ENCODE data around the gene ZFYVE21.

Gene ZFYVE21

DNA sequence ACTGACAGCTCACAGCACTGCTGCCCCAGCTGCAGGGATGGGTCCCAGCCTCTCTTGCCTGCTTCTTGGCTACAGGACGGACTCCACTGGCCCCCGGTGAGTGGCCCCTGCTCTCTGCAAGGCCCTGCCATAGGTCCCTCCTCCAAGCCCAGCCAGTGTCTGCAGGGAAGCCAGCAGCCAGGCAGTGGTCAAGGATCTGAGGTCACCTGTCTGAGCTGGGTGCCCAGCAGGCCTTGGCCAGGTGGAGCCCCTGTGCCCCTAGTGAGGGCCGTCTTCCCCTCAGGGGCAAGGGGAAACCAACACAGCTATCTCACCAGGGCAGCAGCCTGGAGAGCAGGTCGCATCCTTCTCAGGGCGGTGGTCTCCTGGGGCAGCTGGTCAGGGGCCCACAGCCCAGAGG is 13.5 kb upstream of the ZFYVE21 start:
- no peak overlapping the region for H3K4me3 ChIP-seq (ENCODE audit: low read depth, low read length)
- no peak for DNase-seq (ENCODE audit: low read depth)
- TF ChIP-seq, protein P1, sequence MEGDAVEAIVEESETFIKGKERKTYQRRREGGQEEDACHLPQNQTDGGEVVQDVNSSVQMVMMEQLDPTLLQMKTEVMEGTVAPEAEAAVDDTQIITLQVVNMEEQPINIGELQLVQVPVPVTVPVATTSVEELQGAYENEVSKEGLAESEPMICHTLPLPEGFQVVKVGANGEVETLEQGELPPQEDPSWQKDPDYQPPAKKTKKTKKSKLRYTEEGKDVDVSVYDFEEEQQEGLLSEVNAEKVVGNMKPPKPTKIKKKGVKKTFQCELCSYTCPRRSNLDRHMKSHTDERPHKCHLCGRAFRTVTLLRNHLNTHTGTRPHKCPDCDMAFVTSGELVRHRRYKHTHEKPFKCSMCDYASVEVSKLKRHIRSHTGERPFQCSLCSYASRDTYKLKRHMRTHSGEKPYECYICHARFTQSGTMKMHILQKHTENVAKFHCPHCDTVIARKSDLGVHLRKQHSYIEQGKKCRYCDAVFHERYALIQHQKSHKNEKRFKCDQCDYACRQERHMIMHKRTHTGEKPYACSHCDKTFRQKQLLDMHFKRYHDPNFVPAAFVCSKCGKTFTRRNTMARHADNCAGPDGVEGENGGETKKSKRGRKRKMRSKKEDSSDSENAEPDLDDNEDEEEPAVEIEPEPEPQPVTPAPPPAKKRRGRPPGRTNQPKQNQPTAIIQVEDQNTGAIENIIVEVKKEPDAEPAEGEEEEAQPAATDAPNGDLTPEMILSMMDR (IDR thresholded peaks at IDR 0.05; ENCODE audit: low read depth, low read length, missing control alignments): no peak

- DNase-seq (ENCODE audit: low read depth): no peak
- H3K4me3 ChIP-seq (ENCODE audit: low read depth, low read length): no peak overlapping the region
- TF ChIP-seq, protein P1 (IDR thresholded peaks at IDR 0.05; ENCODE audit: low read depth, low read length, missing control alignments): no peak
These were observed 12.8 kb upstream of the ZFYVE21 start for GRCh38 chr14:103702497-103703432.

DNA sequence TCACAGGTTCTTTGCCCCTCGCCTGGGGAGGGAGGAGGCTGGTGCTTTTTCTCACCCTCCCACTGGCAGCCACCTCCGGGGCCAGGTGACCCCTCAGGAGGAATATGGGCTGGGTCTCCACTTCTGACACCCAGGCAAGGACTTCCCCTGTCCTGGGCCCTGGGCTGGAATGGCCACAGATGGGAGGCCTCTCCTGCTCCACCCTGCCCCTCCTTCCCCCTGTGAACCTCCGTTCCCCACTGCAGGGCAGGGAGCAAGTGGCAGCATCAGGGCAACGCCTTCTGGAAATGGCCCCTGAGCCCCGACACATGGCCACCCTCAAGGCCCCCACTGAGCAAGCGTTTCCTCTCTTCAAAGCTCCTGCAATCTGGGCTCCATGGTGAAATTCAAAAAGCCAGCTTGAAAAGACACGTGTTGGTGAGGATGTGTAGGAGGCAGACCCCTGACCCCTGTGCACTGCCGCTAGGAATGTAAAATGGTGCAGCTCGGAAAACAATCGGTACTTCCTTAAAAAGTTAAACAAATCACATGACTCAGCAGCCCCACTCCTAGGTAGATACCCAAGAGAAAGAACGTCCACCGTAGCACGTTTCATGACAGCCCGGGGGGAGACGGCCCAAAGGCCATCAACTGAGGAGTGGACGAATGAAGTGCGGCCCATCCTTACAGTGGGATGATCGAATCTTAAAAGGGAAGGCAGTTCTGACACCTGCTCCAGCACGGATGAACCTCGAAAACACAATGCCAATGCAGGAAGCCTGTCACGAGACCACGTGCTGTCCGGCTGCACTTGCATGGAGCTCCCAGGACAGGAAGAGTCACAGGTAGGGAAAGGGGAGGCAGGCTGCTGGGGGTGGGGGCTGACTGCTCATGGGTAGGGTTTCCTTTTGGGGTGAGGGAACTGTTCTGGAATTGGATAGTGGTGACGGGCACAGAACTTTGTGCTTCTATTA is 11.9 kb upstream of the ZFYVE21 start:
- no peak overlapping the region for H3K4me3 ChIP-seq (ENCODE audit: low read depth, low read length)
- TF ChIP-seq, protein P1 (IDR thresholded peaks at IDR 0.05; ENCODE audit: low read depth, low read length, missing control alignments): no peak
- no peak for DNase-seq (ENCODE audit: low read depth)

DNA sequence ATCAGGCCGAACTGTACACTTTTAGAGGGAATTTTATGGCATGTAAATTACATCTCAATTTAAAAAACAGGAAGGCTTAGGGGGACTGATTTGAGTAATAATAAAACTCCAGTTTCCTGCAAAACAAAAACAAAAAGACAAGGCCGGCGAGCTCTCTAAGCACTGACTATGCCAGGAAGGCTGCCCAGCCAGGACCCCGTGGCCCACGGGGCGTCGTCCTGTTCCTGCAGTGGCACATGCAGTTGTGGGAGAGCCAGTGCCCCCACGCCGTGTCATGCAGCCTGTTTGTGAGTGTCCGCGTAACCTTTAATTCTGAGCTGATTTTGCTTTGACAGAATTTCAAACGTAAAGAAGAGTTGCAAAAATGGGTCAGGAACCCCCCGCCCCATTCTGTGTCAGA is 10.9 kb upstream of the ZFYVE21 start:
- TF ChIP-seq, protein P1 (IDR thresholded peaks at IDR 0.05; ENCODE audit: low read depth, low read length, missing control alignments): no peak
- no peak overlapping the region for H3K4me3 ChIP-seq (ENCODE audit: low read depth, low read length)
- no peak for DNase-seq (ENCODE audit: low read depth)

GRCh38 chr14:103705118-103705503 is 10.5 kb upstream of the ZFYVE21 start:
- TF ChIP-seq, protein P1 (IDR thresholded peaks at IDR 0.05; ENCODE audit: low read depth, low read length, missing control alignments): no peak
- DNase-seq (ENCODE audit: low read depth): no peak
- no peak overlapping the region for H3K4me3 ChIP-seq (ENCODE audit: low read depth, low read length)

DNA sequence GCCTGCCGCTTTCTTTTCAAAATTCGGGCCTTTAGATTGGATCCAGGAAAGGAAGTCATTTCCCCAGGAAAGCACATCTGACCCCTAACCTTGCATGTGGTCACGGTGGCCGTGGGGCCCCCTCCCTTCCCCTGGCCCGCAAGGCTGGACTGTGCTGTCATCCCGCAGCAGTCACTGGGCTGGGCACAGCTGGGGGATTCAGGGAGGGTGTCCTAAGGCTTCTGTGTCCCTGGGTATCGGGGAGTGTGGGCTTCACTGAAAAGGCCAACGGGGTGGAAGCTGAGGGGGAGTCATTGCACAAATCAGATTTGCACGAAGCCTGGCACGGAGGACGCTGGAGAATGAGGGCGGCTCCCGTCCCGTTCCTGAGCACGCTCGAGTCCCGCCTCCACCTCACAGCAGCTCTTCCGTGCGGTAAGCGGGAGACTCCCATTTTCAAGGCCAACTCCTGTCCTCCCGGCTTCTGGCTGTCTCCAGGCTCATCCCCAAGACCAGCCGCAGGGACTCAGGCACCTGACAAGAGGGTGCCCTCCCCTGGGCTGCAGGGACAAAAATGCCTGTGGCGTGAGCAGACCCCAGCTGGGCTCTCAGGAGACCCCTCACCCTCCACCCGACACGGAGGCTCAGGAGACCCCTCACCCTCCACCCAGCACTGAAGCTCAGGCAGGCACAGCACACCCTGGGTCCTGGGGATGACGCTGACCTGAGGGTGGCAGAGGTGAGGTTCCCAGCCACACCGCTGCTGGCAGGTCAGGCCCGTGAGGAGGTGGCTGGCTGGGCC is 9.9 kb upstream of the ZFYVE21 start:
- no peak overlapping the region for H3K4me3 ChIP-seq (ENCODE audit: low read depth, low read length)
- DNase-seq (ENCODE audit: low read depth): no peak
- TF ChIP-seq, protein P1 (IDR thresholded peaks at IDR 0.05; ENCODE audit: low read depth, low read length, missing control alignments): no peak

All from GM12864 (cell line).